ENCODE measurements around the gene DCXR.

GRCh38 chr17:82029391-82029790 is 8.1 kb downstream of the DCXR start:
- TF ChIP-seq CTCF (IDR thresholded peaks at IDR 0.05; ENCODE audit: insufficient read depth, low read depth, low read length) (no peak), EZH2 (IDR thresholded peaks at IDR 0.05; ENCODE audit: insufficient read depth, low read length) (no peak)

Measured in astrocyte (in vitro differentiated cells and primary cell).